GM12892 (cell line): ENCODE data around the gene LAMTOR5.
"Not testable (repeated sequence)": the region's sequence is repeated elsewhere in the genome, so short reads cannot be mapped to it uniquely, and the experiment has no call there.

Experiments used
- DNase-seq: peaks from one replicate; pipeline ENCODE4 v3.0.0; 2011; ENCODE audit not compliant: insufficient read length
- FAIRE-seq: peaks from 2 replicates; lab custom pipeline; 2011; peaks lifted over from hg19 to GRCh38; lab: Jason Lieb, UNC
- POLR2A ChIP-seq: IDR thresholded peaks from 2 replicates; pipeline ENCODE4 v1.6.1; 2011; ENCODE audit warnings: low read depth, low read length, control low read depth
- POLR2AphosphoS5 ChIP-seq: IDR thresholded peaks from 2 replicates; pipeline ENCODE4 v1.6.1; 2011; ENCODE audit warnings: low read depth, low read length, control low read depth
- TAF1 ChIP-seq: IDR thresholded peaks from 2 replicates; pipeline ENCODE4 v1.6.1; 2011; ENCODE audit warnings: low read depth, mild to moderate bottlenecking, control low read depth, low read length, borderline replicate concordance

Gene LAMTOR5

GRCh38 chr1:110441888-110442287 is 34.4 kb upstream of the LAMTOR5 start:
- TF ChIP-seq POLR2AphosphoS5 (no peak), POLR2A (no peak), TAF1 (no peak)
- no peak for FAIRE-seq
- no peak for DNase-seq

GRCh38 chr1:110440877-110441276 is 33.4 kb upstream of the LAMTOR5 start:
- DNase-seq (no peak), FAIRE-seq (no peak)
- no peak for TF ChIP-seq POLR2AphosphoS5
- TF ChIP-seq TAF1: no peak
- TF ChIP-seq POLR2A: no peak

GRCh38 chr1:110439873-110440272 is 32.4 kb upstream of the LAMTOR5 start:
- not testable (repeated sequence) for DNase-seq, FAIRE-seq

- FAIRE-seq (no peak), DNase-seq (no peak)
- TF ChIP-seq POLR2A (no peak), TAF1 (no peak), POLR2AphosphoS5 (no peak)
Measured at GRCh38 chr1:110438893-110439292, 31.4 kb upstream of the LAMTOR5 start.

- not testable (repeated sequence) for FAIRE-seq
Measured at GRCh38 chr1:110437645-110438299, 30.3 kb upstream of the LAMTOR5 start.

GRCh38 chr1:110436635-110437034 is 29.1 kb upstream of the LAMTOR5 start:
- TF ChIP-seq POLR2A (no peak), POLR2AphosphoS5 (no peak), TAF1 (no peak)
- FAIRE-seq (no peak), DNase-seq (no peak)

More at GRCh38 chr1:110437645-110438299, 30.3 kb upstream of the LAMTOR5 start:
- not testable (repeated sequence) for DNase-seq

- TF ChIP-seq POLR2A: no peak
- no peak for TF ChIP-seq TAF1
- TF ChIP-seq POLR2AphosphoS5: no peak
- DNase-seq: no peak
Measured at GRCh38 chr1:110434946-110435345, 27.5 kb upstream of the LAMTOR5 start.

GRCh38 chr1:110433803-110434202 is 26.3 kb upstream of the LAMTOR5 start:
- no peak for DNase-seq
- no peak for FAIRE-seq
- TF ChIP-seq POLR2AphosphoS5 (no peak), TAF1 (no peak), POLR2A (no peak)

More at GRCh38 chr1:110434946-110435345, 27.5 kb upstream of the LAMTOR5 start:
- FAIRE-seq: no peak

GRCh38 chr1:110433213-110433612 is 25.7 kb upstream of the LAMTOR5 start:
- FAIRE-seq: no peak

GRCh38 chr1:110430901-110431300 is 23.4 kb upstream of the LAMTOR5 start:
- TF ChIP-seq POLR2AphosphoS5 (no peak), TAF1 (no peak), POLR2A (no peak)
- FAIRE-seq (no peak), DNase-seq (no peak)

More at GRCh38 chr1:110433213-110433612, 25.7 kb upstream of the LAMTOR5 start:
- TF ChIP-seq POLR2AphosphoS5 (no peak), TAF1 (no peak), POLR2A (no peak)
- DNase-seq: no peak

- DNase-seq (no peak), FAIRE-seq (no peak)
- no peak for TF ChIP-seq POLR2AphosphoS5
- no peak for TF ChIP-seq POLR2A
- no peak for TF ChIP-seq TAF1
Measured at GRCh38 chr1:110430366-110430765, 22.9 kb upstream of the LAMTOR5 start.

- no peak for DNase-seq
- FAIRE-seq: no peak
- TF ChIP-seq TAF1: no peak
- TF ChIP-seq POLR2AphosphoS5: no peak
- no peak for TF ChIP-seq POLR2A
Measured at GRCh38 chr1:110428946-110429345, 21.5 kb upstream of the LAMTOR5 start.
